ENCODE measurements around the gene PDCD1.
"Not testable (repeated sequence)": the region's sequence is repeated elsewhere in the genome, so short reads cannot be mapped to it uniquely, and the experiment has no call there.

The PDCD1 gene

GRCh38 chr2:241800198-241800903 lies 58.3 kb downstream of the PDCD1 start:
- not testable (repeated sequence) for DNase-seq (ENCODE audit: low read depth)

Measured in T follicular helper cell (primary cell).